GM12872 (cell line): ENCODE data around the gene CYB5R3.

ENCODE experiments used
- CTCF ChIP-seq: IDR thresholded peaks from 3 replicates; pipeline ENCODE4 v1.5.1; 2011; ENCODE audit warnings: low read depth, mild to moderate bottlenecking, low read length, moderate library complexity; ENCODE audit not compliant: insufficient read depth

Gene CYB5R3

GRCh38 chr22:42670921-42671709 lies 21.9 kb upstream of the CYB5R3 start:
- TF ChIP-seq CTCF: no peak

DNA sequence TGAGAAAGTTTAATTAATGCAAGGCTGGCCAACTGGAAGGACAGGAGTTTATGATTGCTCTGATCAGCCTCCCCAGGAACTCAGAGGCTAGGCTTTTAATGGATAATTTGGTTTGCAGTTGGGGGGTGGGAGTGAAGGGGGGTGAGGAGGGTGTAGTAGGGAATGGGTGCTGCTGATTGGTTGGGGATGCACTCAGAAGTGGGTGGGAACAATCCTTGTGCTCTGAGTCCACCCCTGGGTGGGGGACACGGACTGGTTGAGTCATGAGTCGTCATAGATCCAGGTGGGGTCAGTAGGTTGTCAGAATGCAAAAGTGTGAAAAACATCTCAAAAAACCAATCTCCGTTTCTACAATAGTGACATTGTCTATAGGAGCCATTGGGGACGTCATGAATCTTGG lies 20.9 kb upstream of the CYB5R3 start:
- no peak for TF ChIP-seq CTCF

DNA sequence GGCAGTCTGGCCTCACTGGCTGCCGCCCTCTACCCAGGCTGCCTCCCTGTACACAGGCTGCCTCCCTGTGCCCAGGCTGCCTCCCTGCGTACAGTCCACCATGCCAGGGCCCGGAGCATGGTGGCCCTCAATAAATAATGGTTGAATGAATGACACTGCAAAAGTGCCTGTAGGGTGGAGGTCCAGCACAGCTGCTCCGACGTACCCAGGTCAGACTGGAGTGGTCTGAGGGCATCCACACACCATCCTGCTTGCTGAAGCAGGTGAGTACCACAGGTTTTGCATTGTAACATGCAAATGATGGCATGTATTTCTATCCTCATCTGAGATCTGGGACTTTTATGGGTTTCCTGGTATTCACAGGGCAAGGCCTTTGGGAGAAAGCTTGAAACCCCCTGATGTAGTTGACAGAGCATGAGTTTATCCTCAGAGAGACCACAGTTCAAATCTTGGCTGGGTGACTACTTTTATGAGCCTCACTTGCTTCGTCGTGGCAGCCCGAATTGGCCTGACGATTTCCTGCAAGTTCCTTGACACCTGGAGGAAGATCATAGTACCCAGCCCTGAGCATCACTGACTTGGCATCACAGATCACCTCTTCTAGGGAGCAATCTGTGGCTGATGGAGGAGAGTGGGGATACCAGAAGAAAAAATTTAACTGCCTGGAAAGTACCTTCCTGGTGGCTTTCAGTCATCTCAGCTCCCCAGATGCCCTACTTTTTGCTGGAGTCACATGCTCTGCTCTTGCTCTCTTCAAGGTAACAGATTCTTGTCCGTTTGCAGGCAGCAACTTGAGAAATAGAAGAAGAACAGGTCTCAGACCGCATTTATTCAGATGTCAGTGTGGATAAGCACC lies 16.0 kb upstream of the CYB5R3 start:
- TF ChIP-seq CTCF: no peak

DNA sequence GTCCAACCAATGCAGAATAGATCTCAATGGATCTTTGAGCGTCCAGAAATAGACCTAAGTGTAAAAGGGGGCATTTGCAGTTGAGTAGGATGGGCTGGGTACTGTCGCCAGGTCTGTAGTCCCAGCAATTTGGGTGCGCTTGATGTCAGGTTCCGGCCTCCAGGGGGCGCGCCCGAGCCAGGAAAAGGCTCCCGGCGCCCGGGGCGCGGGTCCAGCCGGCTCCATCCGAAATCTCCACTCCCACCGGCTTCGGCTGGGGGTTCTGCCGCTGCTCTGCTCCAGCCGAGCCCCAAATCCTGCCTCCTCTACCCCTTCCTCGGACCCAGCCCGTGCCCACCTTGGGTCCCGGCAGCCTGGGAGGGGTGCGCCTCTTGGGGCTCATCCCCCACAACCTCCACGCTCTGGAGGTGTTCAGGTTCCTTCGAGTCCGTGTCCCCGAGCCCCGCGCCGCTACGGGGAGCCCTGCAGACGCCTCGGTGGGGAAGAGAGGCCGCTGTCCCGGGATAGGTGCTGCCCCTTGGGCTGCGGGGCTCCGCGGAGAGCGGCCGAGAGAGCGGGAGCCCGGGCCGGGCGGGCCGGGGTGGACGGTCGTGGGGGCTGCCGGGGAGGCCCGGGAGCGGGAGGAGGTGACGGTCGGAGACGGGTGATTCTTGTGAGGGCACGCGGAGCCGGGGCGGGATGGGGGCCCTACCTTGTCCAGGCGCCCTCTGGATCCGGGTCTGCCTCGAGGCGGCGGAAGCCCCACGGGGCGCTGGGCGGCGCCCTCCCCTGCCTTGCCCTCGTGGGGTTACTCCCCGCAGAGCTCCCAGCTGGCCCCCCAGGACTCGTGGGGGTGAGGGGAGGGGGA lies 13.0 kb upstream of the CYB5R3 start:
- peak; percentile 89 for TF ChIP-seq CTCF

GRCh38 chr22:42656578-42656977 lies 7.4 kb upstream of the CYB5R3 start:
- TF ChIP-seq CTCF: no peak

- no peak for TF ChIP-seq CTCF
Observed at GRCh38 chr22:42655693-42656092, 6.5 kb upstream of the CYB5R3 start.
